ENCODE measurements around the gene TPSAB1.

GRCh38 chr16:1276580-1276878, 36.0 kb downstream of the TPSAB1 start:
- no peak for TF ChIP-seq REST (IDR thresholded peaks at IDR 0.05; ENCODE audit: insufficient read depth in 1 of 2, low read depth in 2 of 2, low read length in 2 of 2)
- no peak for TF ChIP-seq SIN3A (IDR thresholded peaks at IDR 0.05; ENCODE audit: borderline replicate concordance, insufficient read depth, low read length)
- TF ChIP-seq POLR2AphosphoS5 (IDR thresholded peaks at IDR 0.05; ENCODE audit: low read depth, low read length), result no peak
- TF ChIP-seq TAF1 (IDR thresholded peaks at IDR 0.05; ENCODE audit: borderline replicate concordance, insufficient read depth, low read length), result no peak
- TF ChIP-seq FOXP2 (optimal IDR thresholded peaks at IDR 0.05; ENCODE audit: borderline replicate concordance, extremely low read depth, extremely low read length, insufficient read depth), result no peak

Data from PFSK-1 (cell line).